PFSK-1 (cell line): ENCODE data around the gene ZNF284.

Experiments
- POLR2AphosphoS5 ChIP-seq: IDR thresholded peaks from 2 replicates; pipeline ENCODE4 v1.6.1; 2012; ENCODE audit warnings: low read depth, mild to moderate bottlenecking, control low read depth, low read length, moderate library complexity
- SIN3A ChIP-seq: IDR thresholded peaks from 2 replicates; pipeline ENCODE4 v1.6.1; 2012; ENCODE audit warnings: mild to moderate bottlenecking, low read length, moderate library complexity, borderline replicate concordance; ENCODE audit not compliant: insufficient read depth

DNA sequence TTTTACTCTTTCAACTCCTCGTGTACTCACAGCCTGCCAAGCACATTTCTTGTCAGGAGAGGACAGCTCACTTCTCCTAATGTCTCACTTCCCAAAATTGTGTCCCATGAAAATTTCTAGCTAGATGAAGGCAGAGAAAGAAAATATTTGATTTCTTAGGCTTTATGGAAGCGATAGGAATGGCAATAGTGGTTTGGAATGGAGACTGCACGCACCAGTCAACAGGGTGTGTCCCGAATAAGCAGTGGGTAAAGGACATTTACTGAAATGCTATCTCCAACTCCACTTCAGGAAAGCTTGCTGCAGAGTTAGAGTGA, 47.1 kb upstream of the ZNF284 start:
- TF ChIP-seq POLR2AphosphoS5, result no peak
- no peak for TF ChIP-seq SIN3A
